ENCODE results near the gene SIGLEC14. TPM values are rescaled to one million over a fixed set of nuclear protein-coding genes. Genes with fewer than 3 reads are reported as not detected.
A peak's percentile ranks its signal among the peaks of the same experiment; 100 is the strongest.

SIGLEC14 gene
- total and polyA plus RNA-seq, 10 donors: 13.3 to 101 (median 48.9) TPM; not detected in 2

DNA sequence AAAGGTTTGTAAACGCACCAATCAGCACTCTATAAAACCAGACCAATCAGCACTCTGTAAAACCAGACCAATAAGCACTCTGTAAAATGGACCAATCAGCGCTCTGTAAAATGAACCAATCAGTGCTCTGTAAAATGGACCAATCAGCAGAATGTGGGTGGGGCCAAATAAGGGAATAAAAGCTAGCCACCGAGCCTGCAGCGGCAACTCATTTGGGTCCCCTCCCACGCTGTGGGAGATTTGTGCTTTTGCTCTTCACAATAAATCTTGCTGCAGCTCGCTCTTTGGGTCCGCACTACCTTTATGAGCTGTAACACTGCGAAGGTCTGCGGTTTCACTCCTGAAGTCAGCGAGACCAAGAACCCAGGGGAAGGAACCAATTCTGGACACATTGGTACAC lies 47.5 kb downstream of the SIGLEC14 start:
- TF ChIP-seq POLR2AphosphoS5 (IDR thresholded peaks at IDR 0.05) (peak in 2 of 3 donors; percentile 24 to 71), POLR2A (IDR thresholded peaks at IDR 0.05) (no peak)
- Histone ChIP-seq H3K27me3 (replicated peaks in 1 of 7) (peaks cover 0 to 33% (median 8%) of the 10 kb centered on the region in 7 donors), H3K4me3 (no peak overlapping the region), H3K4me1 (peaks cover 6 to 39% (median 12%) of the 10 kb centered on the region in 6 donors), H3K9me3 (peaks cover 0 to 7% (median 0%) of the 10 kb centered on the region in 8 donors), H3K27ac (no peak overlapping the region), H3K36me3 (no peaks in the 10 kb centered on the region)
- DNase-seq: no peak
- WGBS, 5 donors: 91 to 98% (median 94%) methylated on average over 10 of the region's 10 CpGs
- intact Hi-C loops (cut with DNase I; ENCODE audit: low total_unique reads): no loop called here

DNA sequence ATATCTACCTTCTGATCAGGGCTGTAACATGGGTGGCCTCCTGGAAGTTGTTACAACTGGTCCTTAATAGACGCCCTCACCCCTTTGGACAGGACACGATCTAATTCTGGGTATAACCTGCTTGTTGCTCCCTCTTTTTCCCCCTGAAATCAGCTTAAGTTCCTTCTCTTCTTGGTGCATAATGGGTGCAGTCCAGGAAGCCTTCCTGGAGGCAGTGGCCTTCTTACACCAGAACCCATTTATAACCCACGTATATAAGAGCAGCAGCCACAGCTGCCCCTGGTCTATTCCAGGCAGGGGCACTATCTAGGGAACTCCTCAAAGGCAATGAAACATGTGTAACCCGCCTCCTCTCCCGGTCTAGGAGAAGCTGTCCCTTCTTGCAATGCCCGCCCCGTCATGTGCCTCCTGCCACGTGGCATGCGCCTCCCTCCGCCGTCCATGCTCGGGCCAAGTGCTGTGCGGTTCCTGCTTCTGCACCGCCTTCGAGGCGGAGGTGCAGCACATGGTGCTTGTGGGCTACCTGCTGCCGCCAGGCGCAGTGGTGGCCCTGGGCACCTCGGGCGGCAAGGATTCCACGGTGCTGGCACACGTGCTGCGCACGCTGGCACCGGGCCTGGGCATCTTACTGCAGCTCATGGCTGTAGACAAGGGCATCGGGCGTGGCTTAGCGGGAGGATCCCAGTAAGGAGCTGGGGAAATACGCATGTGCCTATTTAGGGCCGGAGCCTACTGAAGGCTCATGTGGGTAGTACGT lies 48.3 kb downstream of the SIGLEC14 start:
- peak; percentile 78 for DNase-seq
- 93 to 97% (median 96%) methylated on average over 25 to 31 of the region's 31 CpGs for WGBS, 5 donors

DNA sequence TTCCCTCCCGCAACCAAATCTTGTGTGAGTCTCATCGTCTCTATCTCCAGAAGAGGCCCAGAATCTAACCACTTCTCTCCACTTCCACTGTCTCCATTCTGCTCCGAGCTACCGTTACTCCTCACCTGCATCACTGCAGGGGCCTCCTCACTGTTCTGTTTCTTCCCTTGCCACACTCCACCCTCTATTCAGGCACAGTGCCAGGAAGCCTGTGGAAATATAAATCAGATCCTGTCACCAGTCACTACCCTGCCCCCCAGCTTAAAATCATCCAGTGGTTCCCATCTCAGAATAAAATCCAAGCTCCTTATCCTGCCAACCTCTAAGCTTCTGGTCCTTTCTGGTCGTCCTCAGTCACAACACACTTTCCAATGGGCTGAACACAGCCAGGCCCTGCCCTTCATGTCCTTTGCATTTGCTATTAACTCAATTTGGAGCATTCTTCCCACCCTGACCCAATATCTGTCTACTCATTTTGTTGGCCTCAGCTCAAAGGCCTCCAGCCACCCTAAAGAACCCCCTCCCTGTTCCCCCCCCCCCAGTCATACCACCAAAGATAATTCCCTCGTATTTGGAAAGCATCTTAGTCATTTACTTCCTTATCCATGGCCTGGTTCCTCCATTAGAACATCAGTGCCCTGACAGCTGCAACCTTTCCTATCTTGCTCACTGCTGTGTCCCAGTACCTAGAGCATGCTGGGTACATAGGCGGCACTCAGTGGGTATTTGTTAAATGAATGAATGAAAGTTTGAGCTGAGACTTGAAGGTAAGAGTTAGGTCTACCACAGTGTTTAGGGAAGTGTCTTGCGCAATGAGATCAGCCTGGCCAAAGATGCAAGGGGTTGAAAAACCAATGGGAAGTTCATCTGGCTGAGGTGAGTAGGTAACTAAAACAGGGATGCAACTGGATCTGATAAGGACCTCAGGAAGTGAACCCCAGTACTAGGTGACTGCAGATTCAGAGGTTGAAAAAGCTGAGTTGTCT lies 51.1 kb downstream of the SIGLEC14 start:
- TF ChIP-seq POLR2AphosphoS5 (IDR thresholded peaks at IDR 0.05): no peak
- TF ChIP-seq, protein P1, sequence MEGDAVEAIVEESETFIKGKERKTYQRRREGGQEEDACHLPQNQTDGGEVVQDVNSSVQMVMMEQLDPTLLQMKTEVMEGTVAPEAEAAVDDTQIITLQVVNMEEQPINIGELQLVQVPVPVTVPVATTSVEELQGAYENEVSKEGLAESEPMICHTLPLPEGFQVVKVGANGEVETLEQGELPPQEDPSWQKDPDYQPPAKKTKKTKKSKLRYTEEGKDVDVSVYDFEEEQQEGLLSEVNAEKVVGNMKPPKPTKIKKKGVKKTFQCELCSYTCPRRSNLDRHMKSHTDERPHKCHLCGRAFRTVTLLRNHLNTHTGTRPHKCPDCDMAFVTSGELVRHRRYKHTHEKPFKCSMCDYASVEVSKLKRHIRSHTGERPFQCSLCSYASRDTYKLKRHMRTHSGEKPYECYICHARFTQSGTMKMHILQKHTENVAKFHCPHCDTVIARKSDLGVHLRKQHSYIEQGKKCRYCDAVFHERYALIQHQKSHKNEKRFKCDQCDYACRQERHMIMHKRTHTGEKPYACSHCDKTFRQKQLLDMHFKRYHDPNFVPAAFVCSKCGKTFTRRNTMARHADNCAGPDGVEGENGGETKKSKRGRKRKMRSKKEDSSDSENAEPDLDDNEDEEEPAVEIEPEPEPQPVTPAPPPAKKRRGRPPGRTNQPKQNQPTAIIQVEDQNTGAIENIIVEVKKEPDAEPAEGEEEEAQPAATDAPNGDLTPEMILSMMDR (IDR thresholded peaks at IDR 0.05 in 8 of 11, conservative IDR thresholded peaks at IDR 0.05 in 3 of 11): no peak
- TF ChIP-seq POLR2A (IDR thresholded peaks at IDR 0.05): no peak
- Histone ChIP-seq H3K4me1 (peaks cover 8 to 31% (median 22%) of the 10 kb centered on the region in 6 donors), H3K27me3 (replicated peaks in 1 of 7) (peaks cover 0 to 18% (median 3%) of the 10 kb centered on the region in 7 donors), H3K4me3 (peak overlapping the region in 5 of 8 donors; percentile 69 to 79 (median 75)), H3K27ac (no peak overlapping the region), H3K9me3 (peaks cover 0 to 7% (median 0%) of the 10 kb centered on the region in 8 donors), H3K36me3 (no peaks in the 10 kb centered on the region)
- WGBS, 5 donors: 73 to 91% (median 86%) methylated on average over 8 of the region's 8 CpGs
- intact Hi-C loops (cut with DNase I; ENCODE audit: low total_unique reads): no loop called here
- DNase-seq: no peak

More for the DNA sequence above, 48.3 kb downstream of the SIGLEC14 start:
- H3K9me3 ChIP-seq: peaks cover 0 to 7% (median 0%) of the 10 kb centered on the region in 8 donors
- H3K4me3 ChIP-seq: no peak overlapping the region
- TF ChIP-seq POLR2AphosphoS5 (IDR thresholded peaks at IDR 0.05) (no peak), POLR2A (IDR thresholded peaks at IDR 0.05) (no peak)
- TF ChIP-seq, protein P1 (IDR thresholded peaks at IDR 0.05 in 8 of 11, conservative IDR thresholded peaks at IDR 0.05 in 3 of 11): no peak
- intact Hi-C loops (cut with DNase I; ENCODE audit: low total_unique reads): no loop called here
- H3K36me3 ChIP-seq: no peaks in the 10 kb centered on the region
- peaks cover 8 to 46% (median 19%) of the 10 kb centered on the region in 6 donors for H3K4me1 ChIP-seq
- H3K27ac ChIP-seq: no peak overlapping the region
- peaks cover 0 to 33% (median 8%) of the 10 kb centered on the region in 7 donors for H3K27me3 ChIP-seq (replicated peaks in 1 of 7)

DNA sequence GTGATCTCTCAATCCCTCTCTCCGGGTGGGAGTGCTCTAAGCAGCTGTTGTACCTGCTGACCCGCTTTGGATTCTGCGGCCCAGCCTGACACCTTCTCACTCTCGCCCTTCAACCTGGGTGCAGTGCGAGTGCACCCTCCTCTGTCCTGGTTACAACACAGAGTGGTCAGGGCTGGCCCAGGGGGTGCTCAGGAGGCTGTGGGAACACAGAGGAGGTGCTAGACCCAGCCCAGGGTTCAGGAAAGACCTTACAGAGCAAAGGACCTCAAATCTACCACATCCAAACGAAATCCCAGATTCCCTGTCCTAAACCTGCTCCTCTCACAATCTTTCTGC lies 51.9 kb downstream of the SIGLEC14 start:
- peak overlapping the region; percentile 49 to 79 (median 73) for H3K4me3 ChIP-seq
- H3K36me3 ChIP-seq: no peaks in the 10 kb centered on the region
- TF ChIP-seq, protein P1 (IDR thresholded peaks at IDR 0.05 in 8 of 11, conservative IDR thresholded peaks at IDR 0.05 in 3 of 11): no peak
- TF ChIP-seq POLR2AphosphoS5 (IDR thresholded peaks at IDR 0.05): no peak
- TF ChIP-seq POLR2A (IDR thresholded peaks at IDR 0.05): no peak
- peak overlapping the region; percentile 16 to 83 (median 70) for H3K27ac ChIP-seq
- intact Hi-C loops (cut with DNase I; ENCODE audit: low total_unique reads): no loop called here
- H3K9me3 ChIP-seq: peaks cover 0 to 7% (median under 1%) of the 10 kb centered on the region in 8 donors
- DNase-seq: no peak
- H3K4me1 ChIP-seq: peaks cover 4 to 27% (median 21%) of the 10 kb centered on the region in 6 donors
- H3K27me3 ChIP-seq (replicated peaks in 1 of 7): peaks cover 0 to 12% (median 0%) of the 10 kb centered on the region in 7 donors
- WGBS, 5 donors: 15 to 36% (median 32%) methylated on average over 6 of the region's 6 CpGs

Measured in spleen (tissue), 11 donors.